Karpas-422 (cell line): Measurements from ENCODE around the gene ACBD4. TPM values are rescaled to one million over a fixed set of nuclear protein-coding genes. Genes with fewer than 3 reads are reported as not detected.
A peak's percentile ranks its signal among the peaks of the same experiment; 100 is the strongest.

Source experiments
- DNase-seq: peaks from one replicate; pipeline ENCODE4 v3.0.0-alpha.2; 2015
- H2AFZ ChIP-seq: fragments of 200-600 bp; sonication (generic); 2 replicates; pipeline ENCODE4 v1.6.1; 2014; ENCODE audit warnings: antibody characterized with exemption, low read length, mixed read lengths
- H3K27ac ChIP-seq: fragments of 200-600 bp; sonication (generic); 2 replicates; pipeline ENCODE4 v1.5.1; 2014; ENCODE audit warnings: mild to moderate bottlenecking, low read length, moderate library complexity
- H3K27me3 ChIP-seq: fragments of 200-600 bp; sonication (generic); 2 replicates; pipeline ENCODE4 v1.6.1; 2014; ENCODE audit warnings: low read length, mixed read lengths
- H3K36me3 ChIP-seq: fragments of 200-600 bp; sonication (generic); 2 replicates; pipeline ENCODE4 v1.6.1; 2014; ENCODE audit warnings: low read length, mixed read lengths; ENCODE audit not compliant: insufficient read depth
- H3K4me1 ChIP-seq: fragments of 200-600 bp; sonication (generic); 2 replicates; pipeline ENCODE4 v1.6.1; 2014; ENCODE audit warnings: mild to moderate bottlenecking, low read length, mixed read lengths
- H3K4me2 ChIP-seq: fragments of 200-600 bp; sonication (generic); 2 replicates; pipeline ENCODE4 v1.6.1; 2014; ENCODE audit warnings: low read length, low read depth, mild to moderate bottlenecking; ENCODE audit not compliant: poor library complexity, severe bottlenecking
- H3K4me3 ChIP-seq: fragments of 200-600 bp; sonication (generic); 2 replicates; pipeline ENCODE4 v1.5.1; 2014; ENCODE audit warnings: mild to moderate bottlenecking, antibody characterized with exemption, low read length, mixed read lengths
- H3K79me2 ChIP-seq: fragments of 200-600 bp; sonication (generic); 2 replicates; pipeline ENCODE4 v1.6.1; 2014; ENCODE audit warnings: mild to moderate bottlenecking, low read length, mixed read lengths
- H3K9ac ChIP-seq: fragments of 200-600 bp; sonication (generic); 2 replicates; pipeline ENCODE4 v1.6.0; 2014; ENCODE audit warnings: low read length
- H3K9me2 ChIP-seq: fragments of 200-600 bp; sonication (generic), shearing (Covaris generic); replicated peaks from 2 replicates; pipeline ENCODE4 v1.6.0; 2014; ENCODE audit warnings: mild to moderate bottlenecking, low read length, moderate library complexity; ENCODE audit not compliant: insufficient read depth
- H3K9me3 ChIP-seq: fragments of 300-700, 200-600 bp; sonication (generic); 2 replicates; pipeline ENCODE4 v1.6.1; 2014; ENCODE audit warnings: low read length, mixed read lengths
- H4K20me1 ChIP-seq: fragments of 200-600 bp; sonication (generic); 2 replicates; pipeline ENCODE4 v1.6.1; 2014; ENCODE audit warnings: mild to moderate bottlenecking, antibody characterized with exemption, low read length, low read depth; ENCODE audit not compliant: insufficient read depth
- total RNA-seq: library from RNA; depleted of rRNA; stranded (reverse); fragments of >200 nt; shearing (Covaris generic); gene quantifications from 2 replicates; pipeline ENCODE4 v1.2.3, GENCODE V29; 2014; ENCODE audit warnings: low replicate concordance; rRNA removed

ACBD4 gene, protein sequence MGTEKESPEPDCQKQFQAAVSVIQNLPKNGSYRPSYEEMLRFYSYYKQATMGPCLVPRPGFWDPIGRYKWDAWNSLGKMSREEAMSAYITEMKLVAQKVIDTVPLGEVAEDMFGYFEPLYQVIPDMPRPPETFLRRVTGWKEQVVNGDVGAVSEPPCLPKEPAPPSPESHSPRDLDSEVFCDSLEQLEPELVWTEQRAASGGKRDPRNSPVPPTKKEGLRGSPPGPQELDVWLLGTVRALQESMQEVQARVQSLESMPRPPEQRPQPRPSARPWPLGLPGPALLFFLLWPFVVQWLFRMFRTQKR
- total RNA-seq, result 11.4 and 13.4 TPM in 2 replicates

DNA sequence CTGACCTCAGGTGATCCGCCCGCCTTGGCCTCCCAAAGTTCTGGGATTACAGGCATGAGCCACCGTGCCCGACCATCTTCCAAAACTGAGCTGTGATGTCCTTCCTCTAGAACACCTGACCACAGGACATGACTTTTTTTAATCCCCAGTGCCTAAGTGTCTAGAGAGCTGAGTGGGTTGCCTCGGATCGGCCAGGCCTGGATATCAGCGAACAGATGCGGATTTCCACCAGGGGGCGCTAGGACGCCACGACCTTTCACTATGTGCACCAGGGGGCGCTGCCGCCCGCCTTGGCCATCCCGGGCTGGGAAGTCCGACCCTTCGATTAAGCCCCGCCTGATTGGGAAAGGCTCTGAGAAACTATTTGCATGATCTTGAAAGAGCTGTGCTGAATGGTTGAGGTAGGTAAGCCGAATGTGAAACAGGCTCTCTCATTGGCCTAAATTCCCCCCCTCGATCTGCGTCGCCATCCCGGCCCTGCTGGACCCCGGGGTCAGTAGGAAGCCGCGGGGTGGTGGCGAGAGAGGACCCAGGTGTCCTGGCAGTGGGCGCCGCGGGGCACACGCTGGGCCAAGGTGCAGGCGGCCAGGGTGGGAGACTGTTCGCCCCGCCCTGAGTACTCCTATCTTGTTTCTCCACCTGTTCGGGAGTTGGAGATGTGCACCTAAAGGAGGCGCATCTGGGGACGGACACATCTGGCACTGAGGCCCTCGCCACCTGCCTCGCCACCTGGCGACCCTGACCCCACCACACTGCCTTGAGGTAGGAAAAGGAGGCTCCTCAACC lies at the start of gene ACBD4:
TSS of gene ACBD4 (plus strand) at position 496 of the 786 bp plus-strand sequence. CDS start 458 bp downstream, outside the sequence.
- Histone ChIP-seq H2AFZ (peak within 1 kb of the TSS; percentile 95), H4K20me1 (no peaks in the 10 kb centered on the region), H3K9me3 (no peaks in the 10 kb centered on the region), H3K9ac (peak within 1 kb of the TSS; percentile 67), H3K4me1 (peaks cover 23% of the 10 kb centered on the region), H3K79me2 (no peaks in the 10 kb centered on the region), H3K27me3 (no peaks in the 10 kb centered on the region), H3K27ac (no peak within 1 kb of the TSS), H3K9me2 (no peaks in the 10 kb centered on the region), H3K4me3 (peak within 1 kb of the TSS; percentile 68), H3K36me3 (no peaks in the 10 kb centered on the region), H3K4me2 (peak within 1 kb of the TSS; percentile 89)
- peak; percentile 99 for DNase-seq

DNA sequence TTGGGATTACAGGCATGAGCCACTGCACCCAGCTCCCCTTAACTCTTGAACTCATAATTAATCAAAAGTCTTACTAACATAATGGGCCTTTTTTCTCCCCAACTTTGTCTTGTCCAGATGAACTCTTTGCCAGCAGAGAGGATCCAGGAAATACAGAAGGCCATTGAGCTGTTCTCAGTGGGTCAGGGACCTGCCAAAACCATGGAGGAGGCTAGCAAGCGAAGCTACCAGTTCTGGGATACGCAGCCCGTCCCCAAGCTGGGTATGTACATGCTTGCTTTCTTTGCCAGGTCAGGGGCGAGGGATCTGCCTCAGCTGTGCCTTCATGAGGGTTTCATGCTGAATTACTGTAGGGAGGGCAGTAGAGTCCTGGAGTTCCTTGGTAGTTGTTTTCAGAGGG lies 49.1 kb upstream of the ACBD4 start:
- no peaks in the 10 kb centered on the region for H4K20me1 ChIP-seq
- no peak overlapping the region for H3K9ac ChIP-seq
- no peaks in the 10 kb centered on the region for H3K27me3 ChIP-seq
- H2AFZ ChIP-seq, result no peak overlapping the region
- H3K27ac ChIP-seq, result no peak overlapping the region
- H3K4me2 ChIP-seq, result no peak overlapping the region
- peaks cover 7% of the 10 kb centered on the region for H3K79me2 ChIP-seq
- DNase-seq, result no peak
- H3K4me3 ChIP-seq, result no peak overlapping the region
- no peaks in the 10 kb centered on the region for H3K9me3 ChIP-seq
- peaks cover 48% of the 10 kb centered on the region for H3K36me3 ChIP-seq
- H3K9me2 ChIP-seq, result no peaks in the 10 kb centered on the region
- H3K4me1 ChIP-seq, result no peaks in the 10 kb centered on the region

DNA sequence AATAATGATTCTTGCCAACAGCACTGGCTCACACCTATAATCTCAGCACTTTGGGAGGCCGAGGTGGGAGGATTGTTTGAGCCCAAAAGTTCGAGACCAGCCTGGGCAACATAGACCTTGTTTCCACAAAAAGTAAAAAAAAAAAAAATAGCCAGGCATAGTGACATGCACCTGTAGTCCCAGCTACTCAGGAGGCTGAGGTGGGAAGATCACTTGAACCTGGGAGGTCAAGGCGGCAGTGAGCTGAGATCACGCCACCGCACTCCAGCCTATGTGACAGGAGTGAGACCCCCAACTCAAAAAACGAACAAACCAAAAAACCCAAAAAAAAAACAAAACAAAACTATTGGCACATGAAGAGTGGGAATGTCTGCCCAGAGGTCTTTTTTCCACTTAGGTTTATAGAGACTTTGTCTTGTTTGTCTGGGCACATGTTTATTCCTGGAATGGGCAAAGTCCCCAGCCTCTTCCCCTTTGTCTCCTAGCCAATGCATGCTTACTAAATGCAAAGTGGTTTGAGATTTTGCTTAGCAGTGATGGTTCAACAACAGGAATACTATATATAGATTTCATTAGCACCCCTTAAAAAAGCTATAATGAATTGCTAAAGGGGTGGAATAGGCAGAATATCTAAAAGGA lies 48.5 kb upstream of the ACBD4 start:
- H3K9me2 ChIP-seq, result no peaks in the 10 kb centered on the region
- H3K9me3 ChIP-seq, result no peaks in the 10 kb centered on the region
- H3K79me2 ChIP-seq, result 0 out of 2 replicates have a peak, but pooled peaks cover 3% of the 10 kb centered on the region
- peaks cover 48% of the 10 kb centered on the region for H3K36me3 ChIP-seq
- H3K27me3 ChIP-seq, result no peaks in the 10 kb centered on the region
- H2AFZ ChIP-seq, result no peak overlapping the region
- H4K20me1 ChIP-seq, result peaks cover 2% of the 10 kb centered on the region; the same call in 1 of the 2 replicates
- H3K4me1 ChIP-seq, result no peaks in the 10 kb centered on the region
- no peak overlapping the region for H3K27ac ChIP-seq
- no peak overlapping the region for H3K4me2 ChIP-seq
- no peak overlapping the region for H3K4me3 ChIP-seq
- H3K9ac ChIP-seq, result no peak overlapping the region
- DNase-seq, result no peak

DNA sequence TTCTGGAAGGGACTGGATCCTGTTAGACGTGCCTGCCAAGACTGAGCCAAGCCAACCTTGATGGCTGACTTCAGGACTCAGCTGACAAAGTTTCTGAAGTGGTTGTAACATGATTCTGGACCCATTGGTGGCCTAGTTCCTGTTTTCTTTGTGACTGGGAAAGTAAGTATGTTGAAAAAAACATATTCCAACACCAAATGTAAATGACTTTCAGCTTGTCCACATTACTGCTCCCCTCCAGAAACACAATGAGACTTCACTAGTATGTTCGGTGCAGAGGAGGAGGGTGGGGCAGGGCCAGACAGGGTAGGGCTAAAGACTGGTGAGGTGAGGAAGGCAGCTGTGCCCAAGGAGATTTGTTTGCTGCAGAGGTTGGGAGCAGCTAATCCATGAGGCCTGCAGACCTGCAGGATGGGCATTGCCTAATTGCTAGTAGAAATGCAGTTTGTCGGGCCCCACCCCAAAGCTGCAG lies 47.9 kb upstream of the ACBD4 start:
- Histone ChIP-seq H3K4me3 (no peak overlapping the region), H3K4me2 (no peak overlapping the region), H3K27ac (no peak overlapping the region), H3K9me2 (no peaks in the 10 kb centered on the region), H3K79me2 (0 out of 2 replicates have a peak, but pooled peaks cover 3% of the 10 kb centered on the region), H3K4me1 (no peaks in the 10 kb centered on the region), H3K27me3 (no peaks in the 10 kb centered on the region), H2AFZ (no peak overlapping the region), H3K9ac (no peak overlapping the region), H4K20me1 (peaks cover 4% of the 10 kb centered on the region; the same call in 1 of the 2 replicates), H3K9me3 (no peaks in the 10 kb centered on the region), H3K36me3 (peaks cover 48% of the 10 kb centered on the region)
- DNase-seq, result no peak

DNA sequence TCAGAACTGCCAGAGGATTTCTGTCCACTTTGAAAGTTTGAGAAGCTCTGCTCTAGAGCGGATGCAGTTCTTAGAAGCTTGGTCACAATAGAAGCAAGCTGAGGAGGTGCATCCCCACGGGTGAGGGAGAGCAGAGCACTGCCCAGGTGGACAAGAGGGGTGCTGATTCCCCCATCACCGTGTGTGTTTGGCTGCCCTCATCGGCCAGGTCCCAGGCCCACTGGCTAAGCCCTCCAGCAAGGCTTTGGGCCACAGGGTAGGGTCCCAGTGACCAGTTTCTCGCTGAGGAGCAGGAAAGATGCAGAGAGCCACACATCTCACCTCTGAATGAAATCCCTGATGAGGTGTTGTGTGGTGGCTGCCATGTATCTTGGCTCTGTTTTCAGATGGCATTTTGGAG lies 47.5 kb upstream of the ACBD4 start:
- no peak overlapping the region for H2AFZ ChIP-seq
- H3K9me3 ChIP-seq, result no peaks in the 10 kb centered on the region
- no peak overlapping the region for H3K9ac ChIP-seq
- peaks cover 4% of the 10 kb centered on the region; the same call in 1 of the 2 replicates for H4K20me1 ChIP-seq
- no peaks in the 10 kb centered on the region for H3K27me3 ChIP-seq
- peaks cover 48% of the 10 kb centered on the region for H3K36me3 ChIP-seq
- H3K79me2 ChIP-seq, result 0 out of 2 replicates have a peak, but pooled peaks cover 3% of the 10 kb centered on the region
- H3K4me1 ChIP-seq, result no peaks in the 10 kb centered on the region
- no peak for DNase-seq
- H3K4me2 ChIP-seq, result no peak overlapping the region
- H3K4me3 ChIP-seq, result no peak overlapping the region
- no peaks in the 10 kb centered on the region for H3K9me2 ChIP-seq
- no peak overlapping the region for H3K27ac ChIP-seq

DNA sequence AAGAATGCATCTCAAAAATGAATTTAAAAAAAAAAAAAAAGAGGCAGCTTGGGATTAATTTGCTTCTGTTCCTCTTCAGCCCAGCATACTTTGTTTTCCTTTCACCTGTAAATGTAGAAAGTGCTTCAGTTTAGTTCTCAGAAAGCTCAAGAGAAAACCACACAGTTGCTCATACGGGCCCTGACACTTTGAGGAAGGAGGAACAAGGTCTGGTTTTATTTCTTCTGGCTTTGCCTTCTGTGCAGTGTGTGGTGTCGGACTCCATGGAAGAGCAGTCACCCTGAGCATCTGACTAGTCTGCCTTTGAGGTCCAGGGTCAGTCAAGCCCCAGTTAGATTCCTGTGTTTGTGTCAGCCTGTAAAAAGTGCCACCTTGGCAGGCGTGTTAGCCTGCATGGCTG lies 46.7 kb upstream of the ACBD4 start:
- Histone ChIP-seq H3K4me1 (no peaks in the 10 kb centered on the region), H3K27me3 (no peaks in the 10 kb centered on the region), H3K9me2 (no peaks in the 10 kb centered on the region), H4K20me1 (peaks cover 4% of the 10 kb centered on the region; the same call in 1 of the 2 replicates), H3K79me2 (0 out of 2 replicates have a peak, but pooled peaks cover 3% of the 10 kb centered on the region), H2AFZ (no peak overlapping the region), H3K9ac (no peak overlapping the region), H3K36me3 (peaks cover 55% of the 10 kb centered on the region), H3K27ac (no peak overlapping the region), H3K9me3 (no peaks in the 10 kb centered on the region), H3K4me3 (no peak overlapping the region), H3K4me2 (no peak overlapping the region)
- DNase-seq, result no peak

DNA sequence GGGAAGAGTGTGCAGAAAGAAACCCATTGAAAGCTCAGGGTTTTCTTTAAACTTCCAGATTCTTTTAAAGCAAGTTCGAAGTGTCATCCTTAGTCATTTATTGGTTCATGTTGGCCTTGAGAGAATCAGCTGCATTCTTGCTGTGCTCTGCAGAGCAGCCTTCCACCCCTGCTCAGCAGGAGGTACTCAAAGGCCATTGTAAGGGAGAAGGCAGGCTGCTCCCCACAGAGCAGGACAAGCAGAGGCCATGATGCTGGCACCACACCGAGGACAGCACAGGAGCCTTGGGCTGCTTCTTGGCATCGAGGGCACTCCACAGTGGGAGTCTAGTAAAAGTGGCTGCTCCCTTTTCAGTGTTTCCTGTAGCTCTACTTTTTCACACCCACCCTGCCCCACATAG lies 44.8 kb upstream of the ACBD4 start:
- Histone ChIP-seq H4K20me1 (peaks cover 8% of the 10 kb centered on the region; the same call in 1 of the 2 replicates), H3K9ac (no peak overlapping the region), H3K79me2 (no peaks in the 10 kb centered on the region), H3K27ac (no peak overlapping the region), H3K27me3 (no peaks in the 10 kb centered on the region), H2AFZ (no peak overlapping the region), H3K4me3 (no peak overlapping the region), H3K4me1 (peaks cover 2% of the 10 kb centered on the region), H3K36me3 (peaks cover 46% of the 10 kb centered on the region; the same call in 1 of the 2 replicates), H3K9me2 (no peaks in the 10 kb centered on the region), H3K9me3 (no peaks in the 10 kb centered on the region), H3K4me2 (no peak overlapping the region)
- no peak for DNase-seq
